Measurements from ENCODE around the gene CHD9NB.

The CHD9NB gene

GRCh38 chr16:53099318-53100130, 46.8 kb upstream of the CHD9NB start:
- Histone ChIP-seq H3K79me2 (ENCODE audit: low read length) (peaks cover 65% of the 10 kb centered on the region), H3K4me1 (ENCODE audit: low read length) (peaks cover 52% of the 10 kb centered on the region), H2AFZ (ENCODE audit: low read depth, low read length) (no peak overlapping the region), H3K9me3 (ENCODE audit: insufficient read depth, low read length) (no peaks in the 10 kb centered on the region), H3K27ac (ENCODE audit: low read length) (peak overlapping the region; percentile 97), H4K20me1 (ENCODE audit: insufficient read depth, low read length) (no peaks in the 10 kb centered on the region), H3K4me3 (ENCODE audit: low read length) (peak overlapping the region; percentile 76), H3K36me3 (replicated peaks; ENCODE audit: low read depth, low read length) (peaks cover 6% of the 10 kb centered on the region), H3K9ac (ENCODE audit: low read length) (peak overlapping the region; percentile 95), H3K4me2 (ENCODE audit: low read length) (peak overlapping the region; percentile 99), H3K27me3 (ENCODE audit: low read depth, low read length) (no peaks in the 10 kb centered on the region)
- TF ChIP-seq EZH2phosphoT487 (IDR thresholded peaks at IDR 0.05; ENCODE audit: low read depth), result no peak
- TF ChIP-seq CTCF (IDR thresholded peaks at IDR 0.05; ENCODE audit: low read depth, low read length), result no peak

- peak overlapping the region; percentile 95 for H3K9ac ChIP-seq (ENCODE audit: low read length)
- H3K4me3 ChIP-seq (ENCODE audit: low read length), result peak overlapping the region; percentile 76
- H3K27me3 ChIP-seq (ENCODE audit: low read depth, low read length), result no peaks in the 10 kb centered on the region
- H3K9me3 ChIP-seq (ENCODE audit: insufficient read depth, low read length), result no peaks in the 10 kb centered on the region
- H3K27ac ChIP-seq (ENCODE audit: low read length), result peak overlapping the region; percentile 97
- H3K36me3 ChIP-seq (replicated peaks; ENCODE audit: low read depth, low read length), result peaks cover 6% of the 10 kb centered on the region
- peaks cover 68% of the 10 kb centered on the region for H3K79me2 ChIP-seq (ENCODE audit: low read length)
- H3K4me2 ChIP-seq (ENCODE audit: low read length), result peak overlapping the region; percentile 99
- H2AFZ ChIP-seq (ENCODE audit: low read depth, low read length), result no peak overlapping the region
- TF ChIP-seq CTCF (IDR thresholded peaks at IDR 0.05; ENCODE audit: low read depth, low read length) (no peak), EZH2phosphoT487 (IDR thresholded peaks at IDR 0.05; ENCODE audit: low read depth) (no peak)
- H4K20me1 ChIP-seq (ENCODE audit: insufficient read depth, low read length), result no peaks in the 10 kb centered on the region
- H3K4me1 ChIP-seq (ENCODE audit: low read length), result peaks cover 60% of the 10 kb centered on the region
These were observed 46.0 kb upstream of the CHD9NB start for GRCh38 chr16:53098526-53099317.

GRCh38 chr16:53097190-53097589, 44.5 kb upstream of the CHD9NB start:
- H3K9ac ChIP-seq (ENCODE audit: low read length), result peak overlapping the region; percentile 23; the same call in 1 of the 2 replicates
- H3K4me1 ChIP-seq (ENCODE audit: low read length), result peaks cover 75% of the 10 kb centered on the region
- no peak overlapping the region for H2AFZ ChIP-seq (ENCODE audit: low read depth, low read length)
- no peaks in the 10 kb centered on the region for H3K27me3 ChIP-seq (ENCODE audit: low read depth, low read length)
- no peak overlapping the region for H3K4me2 ChIP-seq (ENCODE audit: low read length)
- no peaks in the 10 kb centered on the region for H4K20me1 ChIP-seq (ENCODE audit: insufficient read depth, low read length)
- no peaks in the 10 kb centered on the region for H3K9me3 ChIP-seq (ENCODE audit: insufficient read depth, low read length)
- H3K79me2 ChIP-seq (ENCODE audit: low read length), result peaks cover 77% of the 10 kb centered on the region
- TF ChIP-seq EZH2phosphoT487 (IDR thresholded peaks at IDR 0.05; ENCODE audit: low read depth), result no peak
- no peak overlapping the region for H3K4me3 ChIP-seq (ENCODE audit: low read length)
- H3K27ac ChIP-seq (ENCODE audit: low read length), result peak overlapping the region; percentile 97
- H3K36me3 ChIP-seq (replicated peaks; ENCODE audit: low read depth, low read length), result peaks cover 11% of the 10 kb centered on the region

GRCh38 chr16:53094013-53094630, 41.4 kb upstream of the CHD9NB start:
- Histone ChIP-seq H3K4me2 (ENCODE audit: low read length) (peak overlapping the region; percentile 61), H3K27me3 (ENCODE audit: low read depth, low read length) (no peaks in the 10 kb centered on the region), H4K20me1 (ENCODE audit: insufficient read depth, low read length) (no peaks in the 10 kb centered on the region), H2AFZ (ENCODE audit: low read depth, low read length) (no peak overlapping the region), H3K79me2 (ENCODE audit: low read length) (peaks cover 72% of the 10 kb centered on the region), H3K27ac (ENCODE audit: low read length) (peak overlapping the region; percentile 95), H3K36me3 (replicated peaks; ENCODE audit: low read depth, low read length) (peaks cover 8% of the 10 kb centered on the region), H3K4me1 (ENCODE audit: low read length) (peaks cover 89% of the 10 kb centered on the region), H3K9ac (ENCODE audit: low read length) (peak overlapping the region; percentile 76), H3K9me3 (ENCODE audit: insufficient read depth, low read length) (no peaks in the 10 kb centered on the region), H3K4me3 (ENCODE audit: low read length) (peak overlapping the region; percentile 8)
- TF ChIP-seq EZH2phosphoT487 (IDR thresholded peaks at IDR 0.05; ENCODE audit: low read depth) (no peak), CTCF (IDR thresholded peaks at IDR 0.05; ENCODE audit: low read depth, low read length) (no peak)

Data from OCI-LY3 (cell line).